Lower lobe of right lung (tissue), 2 donors: ENCODE data around the gene PABPN1. TPM values are rescaled to one million over a fixed set of nuclear protein-coding genes. Genes with fewer than 3 reads are reported as not detected.
A peak's percentile ranks its signal among the peaks of the same experiment; 100 is the strongest.
"Not testable (repeated sequence)": the region's sequence is repeated elsewhere in the genome, so short reads cannot be mapped to it uniquely, and the experiment has no call there.

ENCODE experiments used
- ATAC-seq, 2 donors: fragments of 200-7000 bp; cut with Tn5 transposase; one replicate each; pipeline ENCODE4 v1.9.1; 2020 to 2022; ENCODE audit warnings: mild to moderate bottlenecking in 2 of 2, moderate library complexity in 2 of 2
- DNase-seq: peaks from one replicate; pipeline ENCODE4 v3.0.0-alpha.2; 2020
- H3K27ac ChIP-seq: fragments of 200-600 bp; one replicate; pipeline ENCODE4 v1.8.0; 2022
- H3K27me3 ChIP-seq: fragments of 200-600 bp; one replicate; pipeline ENCODE4 v1.8.0; 2022; ENCODE audit warnings: low read depth
- H3K36me3 ChIP-seq: fragments of 200-600 bp; one replicate; pipeline ENCODE4 v1.8.0; 2022; ENCODE audit warnings: mild to moderate bottlenecking
- H3K4me1 ChIP-seq: fragments of 200-600 bp; one replicate; pipeline ENCODE4 v1.8.0; 2022
- H3K4me3 ChIP-seq: fragments of 200-600 bp; one replicate; pipeline ENCODE4 v1.8.0; 2022; ENCODE audit warnings: mild to moderate bottlenecking
- H3K9me3 ChIP-seq: fragments of 200-600 bp; one replicate; pipeline ENCODE4 v1.8.0; 2022
- CTCF ChIP-seq: fragments of 200-600 bp; IDR thresholded peaks from one replicate; pipeline ENCODE4 v1.8.0; 2022; ENCODE audit warnings: antibody characterized with exemption, mild to moderate bottlenecking
- intact Hi-C: fragments of 100-400 bp; cut with DNase I; formaldehyde crosslinking; loops from one replicate; pipeline ENCODE4 v1.11.0; 2022
- long read RNA-seq: library from polyadenylated mRNA; unstranded; transcript quantifications from one replicate; pipeline ENCODE4 v2.0.0, GENCODE V29; 2021
- total RNA-seq: library from RNA; stranded (reverse); fragmentation: NEBNext Ultra II Directional; extraction: Animal tissue kit (Norgen Biotek cat#: 25700); gene quantifications from one replicate; pipeline ENCODE4 v1.2.1, GENCODE V29; 2021
- donor health status: DM: no; HTN: yes; CAD: no; lungs with severe emphysema.

Gene PABPN1
- total RNA-seq = 122 TPM
- long read RNA-seq, transcript PABPN1-202 (6 exons, 2,768 nt) = minor isoform, 24 of 196 reads
- long read RNA-seq, transcript PABPN1-207 (6 exons, 1,220 nt) = minor isoform, 5 of 196 reads
- long read RNA-seq, transcript PABPN1-201 (7 exons, 2,001 nt) = major isoform, 117 of 196 reads
- long read RNA-seq, partial matches to known transcripts = 18 of 196 reads
- long read RNA-seq, other reads (novel, unspliced or antisense) = 32 of 196 reads

GRCh38 chr14:23320584-23321571, at the start of gene PABPN1:
TSS of gene PABPN1 (plus strand) at chr14:23321457. CDS start at chr14:23321470, 13 bp downstream.
- Histone ChIP-seq H3K4me3 (peak within 1 kb of the TSS; percentile 71), H3K27ac (peak within 1 kb of the TSS; percentile 95), H3K36me3 (peaks cover 41% of the 10 kb centered on the region), H3K9me3 (no peaks in the 10 kb centered on the region), H3K27me3 (no peaks in the 10 kb centered on the region), H3K4me1 (peaks cover 23% of the 10 kb centered on the region)
- intact Hi-C loops = no loop called here
- no peak for TF ChIP-seq CTCF
- peak; percentile 96 to 97 for ATAC-seq
- DNase-seq = peak; percentile 99

GRCh38 chr14:23275412-23275811, 45.8 kb upstream of the PABPN1 start:
- Histone ChIP-seq H3K27me3 (no peaks in the 10 kb centered on the region), H3K4me1 (no peaks in the 10 kb centered on the region), H3K36me3 (peaks cover 15% of the 10 kb centered on the region), H3K27ac (no peak overlapping the region), H3K4me3 (no peak overlapping the region), H3K9me3 (no peaks in the 10 kb centered on the region)
- TF ChIP-seq CTCF = no peak
- intact Hi-C loops = no loop called here
- DNase-seq (no peak), ATAC-seq (no peak)

- Histone ChIP-seq H3K27me3 (no peaks in the 10 kb centered on the region), H3K9me3 (no peaks in the 10 kb centered on the region), H3K27ac (no peak overlapping the region), H3K4me1 (no peaks in the 10 kb centered on the region), H3K4me3 (no peak overlapping the region), H3K36me3 (peaks cover 15% of the 10 kb centered on the region)
- no peak for ATAC-seq
- intact Hi-C loops = no loop called here
- TF ChIP-seq CTCF = no peak
- no peak for DNase-seq
Measured at GRCh38 chr14:23277189-23277588, 44.1 kb upstream of the PABPN1 start.

- ATAC-seq, DNase-seq, H3K27me3 ChIP-seq, H3K4me3 ChIP-seq, H3K4me1 ChIP-seq, H3K9me3 ChIP-seq, intact Hi-C loops, H3K27ac ChIP-seq: not testable (repeated sequence)
- peaks cover 15% of the 10 kb centered on the region for H3K36me3 ChIP-seq
Measured at GRCh38 chr14:23277928-23278327, 43.3 kb upstream of the PABPN1 start.

- H3K4me1 ChIP-seq = peaks cover 15% of the 10 kb centered on the region
- intact Hi-C loops = no loop called here
- ATAC-seq (no peak), DNase-seq (no peak)
- H3K9me3 ChIP-seq = no peaks in the 10 kb centered on the region
- no peak for TF ChIP-seq CTCF
- H3K27me3 ChIP-seq = no peaks in the 10 kb centered on the region
- peaks cover 8% of the 10 kb centered on the region for H3K36me3 ChIP-seq
- H3K4me3 ChIP-seq = no peak overlapping the region
- no peak overlapping the region for H3K27ac ChIP-seq
Measured at GRCh38 chr14:23281247-23281646, 40.0 kb upstream of the PABPN1 start.
